ENCODE measurements around the gene CLIC5.

The CLIC5 gene

DNA sequence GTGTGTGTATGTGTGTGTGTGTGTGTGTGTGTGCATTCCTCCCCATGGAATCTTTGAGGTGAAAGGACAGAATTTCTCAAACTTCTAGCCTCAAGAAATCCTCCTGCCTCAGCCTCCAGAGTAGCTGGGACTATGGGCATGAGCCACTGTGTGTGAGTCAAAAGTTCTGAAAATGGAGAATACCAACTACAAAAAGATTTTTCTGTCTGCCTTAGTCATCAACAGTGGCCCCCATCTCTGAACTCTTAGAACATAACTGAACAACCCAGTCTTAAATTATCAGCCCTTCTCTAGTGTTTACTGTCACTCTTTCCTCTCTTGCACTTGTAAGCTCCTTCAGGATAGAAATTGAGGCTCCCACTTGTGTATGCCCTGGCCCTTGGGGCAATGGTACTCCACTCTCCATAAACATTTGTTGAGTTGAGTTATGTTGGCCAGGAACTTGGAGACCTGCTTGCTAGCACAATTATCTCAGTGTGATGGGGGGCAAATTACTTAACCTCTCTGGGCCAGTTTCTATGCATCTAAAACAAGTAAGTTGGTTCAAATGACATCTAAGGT, 35.3 kb upstream of the CLIC5 start:
- peaks cover 16% of the 10 kb centered on the region for H3K27me3 ChIP-seq (ENCODE audit: control insufficient read depth, insufficient read depth, low read length)
- no peaks in the 10 kb centered on the region for H3K4me1 ChIP-seq (ENCODE audit: control insufficient read depth, insufficient read depth, low read length)
- no peaks in the 10 kb centered on the region for H3K36me3 ChIP-seq (ENCODE audit: control insufficient read depth, insufficient read depth, low read length)
- no peaks in the 10 kb centered on the region for H3K9me3 ChIP-seq (ENCODE audit: control insufficient read depth, low read length)
- no peak overlapping the region for H3K4me3 ChIP-seq (ENCODE audit: low read length)
- H3K9ac ChIP-seq (ENCODE audit: low read length) = no peak overlapping the region

DNA sequence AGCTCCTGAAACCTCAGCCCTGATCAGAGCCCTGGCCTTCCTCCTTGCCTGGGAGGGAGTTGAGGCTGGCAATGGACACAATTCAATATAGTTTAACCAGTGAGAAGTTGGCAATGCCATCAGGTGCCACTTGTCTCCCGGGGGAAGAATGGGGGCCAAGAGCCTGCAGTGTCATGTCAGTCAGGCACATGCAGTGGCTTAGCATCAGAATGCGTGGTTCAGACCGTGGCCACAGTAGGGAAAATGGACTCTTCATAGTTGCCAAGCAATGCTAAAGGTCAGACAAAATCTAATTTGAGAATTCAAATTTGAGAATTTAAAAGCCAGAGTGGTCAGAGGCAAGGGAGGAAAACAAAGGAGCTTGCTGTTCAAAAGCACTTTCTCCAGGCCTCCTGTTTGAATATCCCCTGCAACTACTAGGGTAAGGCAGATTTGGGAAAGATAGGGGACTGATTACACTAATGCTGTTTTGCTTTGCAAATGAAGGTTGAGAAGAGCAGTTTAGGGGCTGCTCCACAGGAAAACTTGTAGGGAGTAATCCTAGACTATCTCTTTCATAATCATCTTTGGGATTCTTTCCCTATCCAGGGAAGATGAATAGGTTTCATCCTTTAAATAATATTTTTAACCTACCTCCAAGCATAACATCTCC, 33.1 kb upstream of the CLIC5 start:
- no peak overlapping the region for H3K4me3 ChIP-seq (ENCODE audit: low read length)
- no peaks in the 10 kb centered on the region for H3K9me3 ChIP-seq (ENCODE audit: control insufficient read depth, low read length)
- peaks cover 12% of the 10 kb centered on the region for H3K27me3 ChIP-seq (ENCODE audit: control insufficient read depth, insufficient read depth, low read length)
- no peaks in the 10 kb centered on the region for H3K36me3 ChIP-seq (ENCODE audit: control insufficient read depth, insufficient read depth, low read length)
- no peak overlapping the region for H3K9ac ChIP-seq (ENCODE audit: low read length)
- H3K4me1 ChIP-seq (ENCODE audit: control insufficient read depth, insufficient read depth, low read length) = peaks cover 4% of the 10 kb centered on the region

DNA sequence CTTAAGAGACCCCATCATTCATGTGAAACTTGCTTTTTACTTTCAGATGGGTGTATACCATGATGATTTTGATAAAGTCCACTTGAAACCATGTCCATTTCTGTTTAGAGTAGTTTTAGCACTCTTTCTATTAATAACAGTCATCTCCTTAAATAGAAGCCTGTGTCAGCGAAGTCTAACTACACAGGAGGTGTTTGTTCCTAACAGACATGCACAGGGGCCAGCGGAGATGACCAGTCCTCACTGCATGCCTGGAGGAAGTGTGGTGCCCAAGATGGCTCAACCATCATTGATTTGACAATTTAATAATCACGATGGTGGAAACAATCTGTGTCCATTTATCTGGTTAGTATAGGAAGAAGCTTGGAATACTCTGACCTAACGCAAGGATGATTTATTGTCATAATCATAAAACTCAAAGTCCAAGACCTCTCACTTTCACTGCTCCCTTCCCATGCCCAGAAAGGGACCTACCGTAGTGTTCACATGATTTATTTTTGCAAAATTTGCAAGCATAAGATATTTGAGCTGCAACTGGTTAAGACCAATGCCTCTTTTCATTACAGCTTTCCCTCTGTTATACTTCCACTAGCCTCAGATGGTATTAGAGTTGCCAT, 31.0 kb upstream of the CLIC5 start:
- Histone ChIP-seq H3K27me3 (ENCODE audit: control insufficient read depth, insufficient read depth, low read length) (peaks cover 4% of the 10 kb centered on the region), H3K9ac (ENCODE audit: low read length) (no peak overlapping the region), H3K4me1 (ENCODE audit: control insufficient read depth, insufficient read depth, low read length) (peaks cover 4% of the 10 kb centered on the region), H3K4me3 (ENCODE audit: low read length) (no peak overlapping the region), H3K9me3 (ENCODE audit: control insufficient read depth, low read length) (no peaks in the 10 kb centered on the region), H3K36me3 (ENCODE audit: control insufficient read depth, insufficient read depth, low read length) (no peaks in the 10 kb centered on the region)

DNA sequence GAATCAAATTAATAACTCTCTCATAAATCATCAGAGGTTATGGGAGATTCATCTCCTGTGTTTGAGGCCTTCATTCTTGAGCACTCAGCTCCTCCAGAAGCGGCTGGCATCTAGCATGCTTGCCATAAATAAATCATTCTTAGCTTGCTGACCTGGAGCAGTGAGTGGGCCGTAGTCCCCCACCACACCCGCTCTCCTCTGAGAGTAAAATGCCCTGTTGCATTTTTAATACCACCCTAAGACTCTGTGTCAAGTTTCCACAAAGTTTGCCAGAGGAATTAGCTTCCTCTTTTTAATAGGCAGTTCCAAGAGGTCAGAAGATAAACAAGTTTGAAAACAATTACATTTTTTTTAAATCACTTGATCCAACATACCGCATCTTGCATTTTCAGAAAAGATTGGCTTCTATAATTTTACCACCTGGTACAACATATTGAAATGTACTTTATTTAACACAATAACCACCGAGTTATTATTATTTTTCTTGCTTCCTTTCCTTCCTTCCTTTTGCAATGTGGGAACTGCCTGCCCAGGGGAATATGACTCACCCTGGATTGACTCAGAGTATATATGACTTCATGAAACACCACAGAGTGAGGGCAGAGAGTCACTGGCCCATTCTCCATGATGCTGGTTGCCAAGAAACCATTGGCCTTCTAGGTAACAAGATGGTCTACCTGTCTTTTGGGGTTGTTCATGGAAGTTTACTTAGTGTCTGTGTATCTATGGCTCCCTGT, 29.4 kb upstream of the CLIC5 start:
- Histone ChIP-seq H3K4me3 (ENCODE audit: low read length) (no peak overlapping the region), H3K4me1 (ENCODE audit: control insufficient read depth, insufficient read depth, low read length) (peaks cover 4% of the 10 kb centered on the region)

DNA sequence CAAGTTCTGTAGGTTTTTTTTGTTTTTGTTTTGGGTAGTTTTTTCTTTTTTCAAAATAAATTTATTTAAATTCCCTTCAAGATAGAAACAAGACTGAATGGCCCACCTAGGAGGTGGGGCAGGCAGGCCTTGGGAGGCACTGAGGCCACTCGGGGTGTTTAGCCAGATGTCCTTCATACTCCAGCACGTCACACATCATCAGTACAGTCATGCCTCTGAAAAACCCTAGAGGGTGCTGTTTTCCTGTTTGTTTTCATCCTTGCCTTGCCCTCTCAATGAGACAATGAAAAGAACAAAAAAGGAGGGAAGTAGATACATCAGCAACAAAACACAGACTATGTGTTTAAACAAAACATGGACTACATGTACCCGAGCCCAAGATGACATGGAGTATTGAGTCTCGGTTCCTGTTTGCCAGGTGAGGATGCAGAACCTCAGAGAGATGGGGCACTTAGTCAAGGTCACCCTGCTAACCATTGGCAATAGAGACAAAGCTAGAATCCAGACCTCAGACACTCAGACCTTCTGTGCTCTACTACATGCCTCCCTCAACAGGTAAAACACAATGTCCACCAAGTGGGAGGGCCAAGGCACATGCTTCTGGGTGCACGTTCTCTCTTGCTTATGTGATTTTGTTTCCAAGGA, 26.8 kb upstream of the CLIC5 start:
- no peaks in the 10 kb centered on the region for H3K36me3 ChIP-seq (ENCODE audit: control insufficient read depth, insufficient read depth, low read length)

More for the DNA sequence above, 29.4 kb upstream of the CLIC5 start:
- Histone ChIP-seq H3K9me3 (ENCODE audit: control insufficient read depth, low read length) (no peaks in the 10 kb centered on the region), H3K27me3 (ENCODE audit: control insufficient read depth, insufficient read depth, low read length) (peaks cover 4% of the 10 kb centered on the region), H3K36me3 (ENCODE audit: control insufficient read depth, insufficient read depth, low read length) (no peaks in the 10 kb centered on the region), H3K9ac (ENCODE audit: low read length) (no peak overlapping the region)

DNA sequence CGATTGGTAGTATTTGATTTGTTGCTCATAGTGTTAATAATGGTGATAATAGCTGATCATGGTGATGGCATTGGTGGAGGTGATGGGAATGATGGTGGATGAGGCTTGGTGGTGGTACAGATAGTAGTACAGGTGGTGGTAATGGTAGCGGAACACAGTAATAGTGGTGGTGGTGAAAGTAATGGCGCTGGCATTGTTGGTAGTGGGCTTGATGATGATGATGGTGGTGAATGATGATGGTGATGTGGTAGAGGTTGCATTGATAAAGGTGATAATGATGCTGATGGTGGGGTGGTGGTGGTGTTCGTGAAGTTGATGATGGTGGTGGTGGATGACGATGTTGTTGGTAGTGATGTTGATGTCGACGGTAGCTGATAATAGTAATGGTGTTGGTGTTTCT, 24.6 kb upstream of the CLIC5 start:
- Histone ChIP-seq H3K4me3 (ENCODE audit: low read length) (no peak overlapping the region), H3K4me1 (ENCODE audit: control insufficient read depth, insufficient read depth, low read length) (peaks cover 4% of the 10 kb centered on the region)

More for the DNA sequence above, 26.8 kb upstream of the CLIC5 start:
- peaks cover 4% of the 10 kb centered on the region for H3K4me1 ChIP-seq (ENCODE audit: control insufficient read depth, insufficient read depth, low read length)
- H3K27me3 ChIP-seq (ENCODE audit: control insufficient read depth, insufficient read depth, low read length) = no peaks in the 10 kb centered on the region
- H3K9ac ChIP-seq (ENCODE audit: low read length) = no peak overlapping the region
- H3K4me3 ChIP-seq (ENCODE audit: low read length) = no peak overlapping the region
- no peaks in the 10 kb centered on the region for H3K9me3 ChIP-seq (ENCODE audit: control insufficient read depth, low read length)

DNA sequence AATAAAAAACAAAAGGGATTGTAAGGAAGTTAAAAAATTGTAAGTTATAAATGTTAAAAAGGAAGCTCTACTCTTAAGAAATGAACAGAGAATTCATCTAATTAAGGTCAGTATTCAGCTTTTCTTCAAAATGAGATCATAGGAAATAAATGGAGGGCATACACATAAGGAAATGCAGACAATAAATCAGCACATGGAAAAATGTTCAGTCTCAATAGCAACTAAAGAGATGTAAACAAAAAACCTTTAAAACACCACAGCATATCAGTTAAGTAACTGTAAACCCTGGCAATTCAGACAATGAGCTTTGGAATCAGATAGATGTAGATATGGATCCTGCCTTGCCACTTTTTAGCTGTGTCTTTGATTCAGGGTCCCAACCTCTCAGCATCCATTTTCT, 24.0 kb upstream of the CLIC5 start:
- no peaks in the 10 kb centered on the region for H3K9me3 ChIP-seq (ENCODE audit: control insufficient read depth, low read length)
- no peaks in the 10 kb centered on the region for H3K4me1 ChIP-seq (ENCODE audit: control insufficient read depth, insufficient read depth, low read length)

More for the DNA sequence above, 24.6 kb upstream of the CLIC5 start:
- no peak overlapping the region for H3K9ac ChIP-seq (ENCODE audit: low read length)
- H3K27me3 ChIP-seq (ENCODE audit: control insufficient read depth, insufficient read depth, low read length) = no peaks in the 10 kb centered on the region
- no peaks in the 10 kb centered on the region for H3K9me3 ChIP-seq (ENCODE audit: control insufficient read depth, low read length)
- no peaks in the 10 kb centered on the region for H3K36me3 ChIP-seq (ENCODE audit: control insufficient read depth, insufficient read depth, low read length)

DNA sequence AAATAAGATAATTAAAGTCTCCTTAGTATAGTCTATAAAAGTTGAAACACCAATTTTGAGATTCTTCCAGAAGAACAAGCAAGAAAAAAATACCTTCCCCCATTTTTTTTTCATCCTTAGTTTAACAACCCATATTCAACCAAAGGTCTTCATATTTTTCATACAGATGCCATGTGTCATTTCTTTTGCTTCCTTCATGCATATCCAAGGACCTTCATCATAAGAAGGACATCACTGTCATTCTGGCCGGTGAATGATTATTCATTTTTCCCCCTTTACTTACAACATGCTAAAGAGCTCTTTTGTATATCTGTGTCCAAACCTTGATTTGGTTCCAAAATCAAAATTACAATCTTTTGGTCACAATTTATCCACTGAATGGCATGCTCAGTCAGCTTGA, 21.3 kb upstream of the CLIC5 start:
- H3K36me3 ChIP-seq (ENCODE audit: control insufficient read depth, insufficient read depth, low read length) = no peaks in the 10 kb centered on the region
- H3K9ac ChIP-seq (ENCODE audit: low read length) = no peak overlapping the region
- no peaks in the 10 kb centered on the region for H3K9me3 ChIP-seq (ENCODE audit: control insufficient read depth, low read length)
- no peaks in the 10 kb centered on the region for H3K27me3 ChIP-seq (ENCODE audit: control insufficient read depth, insufficient read depth, low read length)
- H3K4me3 ChIP-seq (ENCODE audit: low read length) = no peak overlapping the region
- H3K4me1 ChIP-seq (ENCODE audit: control insufficient read depth, insufficient read depth, low read length) = no peaks in the 10 kb centered on the region

More for the DNA sequence above, 24.0 kb upstream of the CLIC5 start:
- Histone ChIP-seq H3K9ac (ENCODE audit: low read length) (no peak overlapping the region), H3K36me3 (ENCODE audit: control insufficient read depth, insufficient read depth, low read length) (no peaks in the 10 kb centered on the region), H3K27me3 (ENCODE audit: control insufficient read depth, insufficient read depth, low read length) (no peaks in the 10 kb centered on the region), H3K4me3 (ENCODE audit: low read length) (no peak overlapping the region)

DNA sequence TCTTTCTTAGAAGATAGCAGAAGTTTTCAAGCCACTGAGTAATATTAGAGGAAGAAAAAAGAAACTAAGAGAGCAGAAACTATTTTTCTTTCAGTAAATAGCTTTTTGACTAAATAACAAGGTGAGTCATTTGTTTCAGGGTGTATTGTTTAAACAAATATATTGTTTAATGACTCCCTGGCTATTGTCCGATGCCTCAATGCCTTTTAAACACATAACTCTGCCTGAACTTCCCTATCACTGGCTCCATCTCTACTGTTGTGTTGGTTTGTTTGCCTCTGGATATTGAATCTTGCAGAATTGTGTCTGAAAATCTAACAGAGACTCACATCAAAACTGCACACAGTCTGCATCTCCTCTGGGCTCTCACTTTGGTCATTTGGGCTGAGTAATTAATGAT, 19.6 kb upstream of the CLIC5 start:
- no peaks in the 10 kb centered on the region for H3K27me3 ChIP-seq (ENCODE audit: control insufficient read depth, insufficient read depth, low read length)
- H3K9me3 ChIP-seq (ENCODE audit: control insufficient read depth, low read length) = no peaks in the 10 kb centered on the region
- no peak overlapping the region for H3K9ac ChIP-seq (ENCODE audit: low read length)
- H3K4me1 ChIP-seq (ENCODE audit: control insufficient read depth, insufficient read depth, low read length) = no peaks in the 10 kb centered on the region
- no peak overlapping the region for H3K4me3 ChIP-seq (ENCODE audit: low read length)
- no peaks in the 10 kb centered on the region for H3K36me3 ChIP-seq (ENCODE audit: control insufficient read depth, insufficient read depth, low read length)

DNA sequence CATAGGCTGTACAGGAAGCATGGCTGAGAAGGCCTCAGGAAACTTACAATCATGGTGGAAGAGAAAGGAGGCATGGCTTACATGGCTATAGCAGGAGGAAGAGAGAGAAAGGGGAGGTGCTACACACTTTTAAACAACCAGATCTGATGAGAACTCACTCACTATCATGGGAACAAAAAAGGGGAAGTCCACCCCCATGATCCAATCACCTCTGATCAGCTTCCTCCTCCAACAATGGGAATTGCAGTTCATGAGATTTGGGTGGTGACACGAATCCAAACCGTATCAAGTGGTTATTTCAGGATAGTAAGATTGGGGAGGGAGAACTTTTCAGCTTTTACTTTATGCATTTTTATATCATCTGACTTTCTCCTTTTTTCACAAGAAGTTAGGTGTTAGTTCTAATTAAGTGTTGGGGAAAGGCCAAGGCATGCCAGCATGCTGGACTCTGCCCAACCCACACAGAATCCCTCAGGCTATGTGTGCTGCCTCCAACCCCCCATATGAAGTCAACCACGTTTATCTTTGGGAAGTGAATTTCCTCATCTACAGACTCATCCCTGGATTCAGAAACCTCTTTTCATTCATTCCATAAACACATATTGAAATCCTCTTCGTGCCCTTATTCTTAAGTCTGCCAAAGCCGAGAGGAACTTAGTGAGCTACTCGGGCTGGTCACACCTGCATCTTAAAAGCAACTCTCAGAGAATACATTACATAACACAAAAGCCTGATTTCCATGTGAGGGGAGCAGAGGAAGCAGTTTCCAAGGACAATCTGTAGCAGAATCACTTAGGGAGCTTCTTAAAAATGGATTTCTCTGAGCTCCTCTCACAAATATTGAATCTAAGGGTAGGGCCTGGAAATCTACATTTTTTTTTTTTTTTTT, 16.7 kb upstream of the CLIC5 start:
- Histone ChIP-seq H3K4me3 (ENCODE audit: low read length) (no peak overlapping the region), H3K36me3 (ENCODE audit: control insufficient read depth, insufficient read depth, low read length) (no peaks in the 10 kb centered on the region), H3K9ac (ENCODE audit: low read length) (no peak overlapping the region), H3K4me1 (ENCODE audit: control insufficient read depth, insufficient read depth, low read length) (no peaks in the 10 kb centered on the region), H3K9me3 (ENCODE audit: control insufficient read depth, low read length) (no peaks in the 10 kb centered on the region), H3K27me3 (ENCODE audit: control insufficient read depth, insufficient read depth, low read length) (no peaks in the 10 kb centered on the region)

DNA sequence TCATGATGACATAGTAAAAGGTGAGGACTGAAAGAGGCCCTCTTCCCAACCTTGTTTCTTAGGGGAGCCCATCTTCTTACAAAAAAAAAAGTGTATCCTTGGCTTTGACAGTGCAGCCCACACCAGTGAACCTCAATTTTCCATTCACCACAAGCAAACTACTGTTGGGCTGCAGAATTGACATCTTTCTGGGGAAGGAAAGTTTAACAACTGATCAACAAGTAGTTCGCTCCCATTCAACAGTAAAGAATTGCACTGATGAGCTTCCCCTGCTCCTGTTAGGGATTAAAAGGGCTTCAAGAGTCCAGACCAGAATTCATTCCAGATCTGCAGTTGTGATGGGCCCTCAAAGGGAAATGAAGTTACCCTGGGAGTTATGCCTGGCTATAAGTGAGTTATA, 13.9 kb upstream of the CLIC5 start:
- no peaks in the 10 kb centered on the region for H3K4me1 ChIP-seq (ENCODE audit: control insufficient read depth, insufficient read depth, low read length)

More for the DNA sequence above, 13.9 kb upstream of the CLIC5 start:
- Histone ChIP-seq H3K4me3 (ENCODE audit: low read length) (no peak overlapping the region), H3K36me3 (ENCODE audit: control insufficient read depth, insufficient read depth, low read length) (no peaks in the 10 kb centered on the region), H3K9ac (ENCODE audit: low read length) (no peak overlapping the region), H3K27me3 (ENCODE audit: control insufficient read depth, insufficient read depth, low read length) (no peaks in the 10 kb centered on the region), H3K9me3 (ENCODE audit: control insufficient read depth, low read length) (no peaks in the 10 kb centered on the region)
